ENCODE measurements around the gene BAX.

BAX gene

DNA sequence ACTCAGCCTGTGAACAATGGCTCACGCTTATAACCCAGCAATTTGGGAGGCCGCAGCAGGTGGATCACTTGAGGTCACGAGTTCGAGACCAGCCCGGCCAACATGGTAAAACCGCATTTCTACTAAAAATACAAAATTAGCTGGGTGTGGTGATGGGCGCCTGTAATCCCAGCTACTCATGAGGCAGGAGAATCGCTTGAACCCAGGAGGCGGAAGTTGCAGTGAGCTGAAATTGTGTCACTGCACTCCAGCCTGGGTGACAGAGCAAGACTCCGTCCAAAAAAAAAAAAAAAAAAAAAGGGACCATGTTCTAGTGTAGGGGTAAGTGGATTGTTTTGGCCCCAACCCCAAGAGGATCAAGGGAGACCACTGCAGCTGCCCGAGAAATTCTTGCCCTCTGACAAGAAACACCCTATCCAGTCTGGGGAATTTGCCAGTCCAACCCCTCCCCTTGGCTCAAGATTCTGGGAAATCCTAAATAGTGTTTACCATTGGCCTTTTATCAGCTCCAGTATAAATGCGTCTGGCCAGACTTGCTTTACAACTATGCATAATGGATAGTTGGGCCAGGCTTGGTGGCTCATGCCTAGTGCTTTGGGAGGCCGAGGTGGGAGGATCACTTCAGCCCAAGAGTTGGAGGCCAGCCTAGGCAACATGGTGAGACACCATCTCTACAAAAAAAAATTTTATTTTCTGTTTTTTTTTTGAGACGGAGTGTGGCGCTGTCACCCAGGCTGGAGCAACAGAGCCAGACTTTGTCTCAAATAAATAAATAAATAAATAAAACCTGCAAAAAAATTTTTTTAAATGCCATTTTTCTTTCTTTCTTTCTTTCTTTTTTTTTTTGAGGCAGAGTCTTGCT, 26.3 kb upstream of the BAX start:
- DNase-seq (ENCODE audit: low read depth in 2 of 2), result no peak

DNA sequence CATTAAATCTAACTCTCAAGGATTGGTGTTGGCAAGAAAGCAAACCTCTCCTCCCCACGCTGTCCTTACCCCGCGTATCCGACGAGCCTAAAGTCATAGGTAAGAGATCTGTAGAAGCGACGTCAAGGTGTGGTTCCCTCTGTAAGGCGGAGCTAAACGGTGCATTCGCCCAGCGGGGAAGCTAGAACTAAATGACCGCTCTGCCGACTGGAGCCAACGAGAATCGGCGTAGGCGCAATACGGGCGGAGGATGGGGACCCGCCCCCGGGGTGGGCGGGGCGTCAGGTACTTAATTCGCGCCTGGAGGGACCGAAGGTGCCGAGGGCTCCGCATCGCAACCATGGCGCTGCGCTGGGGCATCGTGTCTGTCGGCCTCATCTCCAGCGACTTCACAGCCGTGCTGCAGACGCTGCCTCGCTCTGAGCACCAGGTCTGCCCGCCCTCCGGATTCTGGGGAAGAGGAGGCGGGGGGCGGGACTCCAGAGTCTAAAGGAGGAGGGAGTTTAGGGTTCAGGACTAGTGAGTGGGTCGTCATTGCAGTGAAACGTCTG, 21.2 kb upstream of the BAX start, which contains the start of gene DHDH:
Gene DHDH, plus strand, starts transcription at position 318 of the 551 bp plus-strand sequence. Its CDS starts 23 bp downstream, at position 341.
- peak; percentile 65 to 67 for DNase-seq (ENCODE audit: low read depth in 2 of 2)

DNA sequence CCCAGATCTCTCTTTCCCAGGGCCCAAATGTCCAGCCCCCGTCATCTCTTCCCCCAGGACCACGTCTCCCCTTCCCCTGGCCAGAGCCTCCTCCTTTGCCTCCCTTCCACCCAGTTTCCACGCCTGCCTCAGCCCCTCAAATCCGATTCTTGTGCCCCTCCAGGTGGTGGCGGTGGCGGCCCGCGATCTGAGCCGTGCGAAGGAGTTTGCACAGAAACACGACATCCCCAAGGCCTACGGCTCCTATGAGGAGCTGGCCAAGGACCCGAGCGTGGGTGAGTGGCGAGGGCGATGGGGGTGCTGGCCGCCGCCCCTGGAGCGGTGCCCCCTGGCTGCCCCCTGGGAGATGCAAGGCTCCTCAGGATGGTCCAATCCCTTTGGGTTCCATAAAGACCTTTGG, 19.8 kb upstream of the BAX start:
- no peak for DNase-seq (ENCODE audit: low read depth in 2 of 2)

DNA sequence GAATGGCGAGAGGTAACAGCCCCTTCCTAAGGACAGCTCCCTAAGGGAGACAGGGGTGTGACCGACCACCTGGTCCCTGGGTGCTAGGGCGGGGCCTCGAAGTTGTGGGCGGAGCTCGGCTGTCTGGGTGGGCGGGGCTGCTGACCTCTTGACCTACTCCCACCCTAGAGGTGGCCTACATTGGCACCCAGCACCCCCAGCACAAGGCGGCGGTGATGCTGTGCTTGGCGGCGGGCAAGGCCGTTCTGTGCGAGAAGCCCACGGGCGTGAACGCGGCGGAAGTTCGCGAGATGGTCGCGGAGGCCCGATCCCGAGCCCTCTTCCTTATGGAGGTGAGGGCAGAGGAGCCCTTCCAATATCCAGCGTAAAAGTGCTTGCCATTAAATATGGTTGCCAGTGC, 18.8 kb upstream of the BAX start:
- DNase-seq (ENCODE audit: low read depth in 2 of 2), result no peak

DNA sequence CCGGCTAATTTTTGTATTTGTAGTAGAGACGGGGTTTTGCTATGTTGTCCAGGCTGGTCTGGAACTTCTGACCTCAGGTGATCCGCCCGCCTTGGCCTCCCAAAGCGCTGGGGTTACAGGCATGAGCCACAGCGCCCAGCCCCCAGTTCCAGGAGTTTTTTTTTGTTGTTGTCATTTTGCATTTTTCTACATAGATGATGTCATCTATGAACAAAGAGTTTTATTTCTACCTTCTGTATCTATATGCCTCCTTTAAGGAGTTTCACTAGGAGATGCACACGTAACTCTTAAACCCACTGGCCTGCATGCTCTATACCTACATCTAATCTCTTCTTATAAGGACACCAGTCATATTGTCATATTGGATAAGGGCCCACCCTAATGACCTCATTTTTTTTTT, 16.4 kb upstream of the BAX start:
- no peak for DNase-seq (ENCODE audit: low read depth in 2 of 2)

DNA sequence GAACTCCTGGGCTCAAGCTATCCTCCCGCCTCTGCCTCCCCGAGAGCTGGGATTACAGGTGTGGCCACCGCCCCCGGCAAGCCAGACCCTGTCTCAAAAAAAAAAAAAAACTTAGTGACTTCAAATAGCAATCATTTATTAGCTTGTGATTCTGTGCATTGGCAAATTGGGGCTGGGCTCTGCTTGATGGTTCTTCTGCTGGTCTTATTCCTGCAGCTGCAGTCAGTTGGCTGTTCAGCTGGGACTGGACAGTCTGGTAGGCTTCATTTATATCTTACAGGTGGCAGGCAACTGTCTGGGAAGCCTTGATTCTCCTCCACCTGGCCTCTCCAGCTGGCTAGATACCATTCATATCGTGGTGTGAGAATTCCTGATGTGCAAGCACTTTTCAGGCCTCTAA, 13.8 kb upstream of the BAX start:
- no peak for DNase-seq (ENCODE audit: low read depth in 2 of 2)

DNA sequence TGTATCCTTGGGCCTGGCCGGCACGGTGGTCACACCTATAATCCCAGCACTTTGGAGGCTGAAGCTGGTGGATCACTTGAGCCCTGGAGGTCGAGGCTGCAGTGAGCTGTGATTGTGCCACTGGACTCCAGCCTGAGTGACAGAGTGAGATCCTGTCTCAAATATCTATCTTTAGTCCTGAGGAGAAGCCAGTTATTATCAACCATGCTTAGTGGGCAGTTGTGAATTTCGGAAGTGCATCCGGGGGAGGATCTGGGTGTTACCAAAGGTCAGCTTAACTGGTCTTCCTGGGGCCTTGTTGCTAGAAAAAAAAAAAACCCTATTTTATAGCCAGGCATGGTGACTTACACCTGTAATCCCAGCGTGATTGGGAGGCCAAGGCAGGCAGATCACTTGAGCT, 11.6 kb upstream of the BAX start:
- no peak for DNase-seq (ENCODE audit: low read depth in 2 of 2)

DNA sequence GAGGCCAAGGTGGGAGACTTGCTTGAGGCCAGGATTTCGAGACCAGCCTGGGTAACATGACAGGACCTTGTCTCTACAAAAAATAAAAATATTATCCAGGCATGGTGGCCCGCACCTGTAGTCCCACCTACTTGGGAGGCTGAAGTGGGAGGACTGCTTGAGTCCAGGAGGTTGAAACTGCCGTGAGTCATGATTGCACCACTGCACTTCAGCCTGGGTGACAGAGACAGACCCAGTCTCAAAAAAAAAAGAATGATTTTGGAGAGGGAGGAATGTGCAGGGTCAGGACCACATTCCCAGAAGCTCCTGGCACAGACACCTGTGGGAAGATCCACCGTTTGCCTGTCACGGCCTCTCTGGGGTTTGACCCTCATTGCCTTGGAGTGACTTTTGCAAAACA, 9.3 kb upstream of the BAX start:
- DNase-seq (ENCODE audit: low read depth in 2 of 2), result no peak

DNA sequence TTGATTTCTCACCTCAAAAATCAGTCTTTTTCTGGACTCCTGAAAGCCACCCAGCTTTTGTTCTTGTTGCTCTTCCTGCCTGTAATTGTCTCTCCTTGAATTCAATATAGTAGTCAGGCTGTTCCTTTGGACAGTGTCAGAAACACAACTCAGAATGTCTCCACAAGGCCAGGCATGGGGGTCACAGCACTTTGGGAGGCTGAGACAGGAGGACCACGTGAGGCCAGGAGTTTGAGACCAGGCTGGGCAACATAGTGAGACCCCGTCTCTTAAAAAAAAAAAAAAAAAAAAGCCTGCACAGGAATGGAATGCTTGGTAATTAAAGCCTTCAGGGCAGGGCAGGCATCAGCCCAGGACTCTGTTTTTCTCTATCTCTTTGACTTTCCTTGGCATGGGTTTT, 8.9 kb upstream of the BAX start:
- DNase-seq (ENCODE audit: low read depth in 2 of 2), result no peak

DNA sequence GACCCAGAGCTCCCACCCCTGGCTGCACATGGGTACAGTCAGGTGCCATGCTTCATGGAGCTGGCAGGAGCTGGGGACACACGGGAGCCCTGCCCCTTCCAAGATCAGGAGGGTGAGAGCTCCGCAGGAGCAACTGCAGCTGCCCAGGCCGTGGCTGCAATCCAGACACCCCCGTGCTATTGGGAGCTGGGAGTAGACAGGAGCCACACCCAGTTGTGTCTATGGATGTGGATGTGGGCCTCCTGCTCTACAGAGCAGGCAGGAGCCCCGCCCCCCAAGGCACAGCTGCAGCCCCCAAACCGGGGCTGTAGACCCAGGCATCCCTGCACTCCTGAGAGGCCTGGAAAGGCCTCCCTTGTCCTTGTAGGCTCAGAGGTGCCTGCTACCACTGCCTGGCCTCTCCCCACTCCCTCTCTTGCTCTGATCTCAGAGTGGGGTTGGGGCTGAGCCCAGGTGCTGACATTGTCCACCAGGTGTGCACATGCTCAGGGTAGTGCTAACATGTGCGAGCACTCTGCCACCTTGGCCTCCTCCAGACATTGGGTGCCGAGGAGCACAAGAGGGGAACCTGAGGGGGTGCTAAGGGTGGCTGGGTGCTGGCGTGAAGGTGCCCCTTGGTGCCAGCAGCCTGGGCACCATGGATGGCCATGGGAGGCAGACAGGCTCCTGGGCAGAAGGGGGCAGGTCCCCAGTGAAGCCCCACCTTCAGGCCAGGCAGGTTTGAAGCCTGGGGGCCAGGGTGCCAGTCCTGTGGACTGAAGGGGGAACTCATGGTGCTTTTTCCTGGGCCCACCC, 8.0 kb upstream of the BAX start:
- DNase-seq (ENCODE audit: low read depth in 2 of 2), result no peak

DNA sequence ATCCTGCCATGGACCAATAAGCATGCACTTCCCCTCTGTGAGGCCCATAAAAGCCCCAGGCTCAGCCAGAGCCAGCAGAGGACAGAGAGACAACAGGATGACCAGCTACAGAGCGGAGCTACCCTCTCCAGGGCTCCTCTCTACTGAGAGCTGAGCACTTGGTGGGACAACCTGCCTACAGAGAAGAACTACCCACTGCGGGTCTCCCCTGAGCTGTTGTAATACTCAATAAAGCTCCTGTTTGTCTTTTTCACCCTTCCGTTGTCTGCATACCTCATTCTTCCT, 7.5 kb upstream of the BAX start:
- DNase-seq (ENCODE audit: low read depth in 2 of 2), result no peak

DNA sequence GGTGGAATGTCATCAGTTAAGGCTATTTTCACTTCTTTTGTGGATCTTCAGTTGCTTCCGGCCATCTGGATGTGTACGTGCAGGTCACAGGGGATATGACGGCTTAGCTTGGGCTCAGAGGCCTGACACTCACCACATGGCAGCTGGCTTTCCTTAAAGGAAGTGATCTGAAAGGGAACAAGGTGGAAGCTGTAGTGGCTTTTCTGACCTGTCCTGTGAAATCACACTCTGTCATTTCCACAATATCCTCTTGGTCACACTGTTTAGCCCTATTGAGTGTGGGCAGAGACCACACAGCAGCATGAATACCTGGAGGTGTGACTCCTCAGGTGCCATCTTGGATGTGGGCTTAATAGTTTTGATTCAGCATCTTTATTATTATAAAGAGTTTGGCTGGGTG, 4.5 kb upstream of the BAX start:
- no peak for DNase-seq (ENCODE audit: low read depth in 2 of 2)

DNA sequence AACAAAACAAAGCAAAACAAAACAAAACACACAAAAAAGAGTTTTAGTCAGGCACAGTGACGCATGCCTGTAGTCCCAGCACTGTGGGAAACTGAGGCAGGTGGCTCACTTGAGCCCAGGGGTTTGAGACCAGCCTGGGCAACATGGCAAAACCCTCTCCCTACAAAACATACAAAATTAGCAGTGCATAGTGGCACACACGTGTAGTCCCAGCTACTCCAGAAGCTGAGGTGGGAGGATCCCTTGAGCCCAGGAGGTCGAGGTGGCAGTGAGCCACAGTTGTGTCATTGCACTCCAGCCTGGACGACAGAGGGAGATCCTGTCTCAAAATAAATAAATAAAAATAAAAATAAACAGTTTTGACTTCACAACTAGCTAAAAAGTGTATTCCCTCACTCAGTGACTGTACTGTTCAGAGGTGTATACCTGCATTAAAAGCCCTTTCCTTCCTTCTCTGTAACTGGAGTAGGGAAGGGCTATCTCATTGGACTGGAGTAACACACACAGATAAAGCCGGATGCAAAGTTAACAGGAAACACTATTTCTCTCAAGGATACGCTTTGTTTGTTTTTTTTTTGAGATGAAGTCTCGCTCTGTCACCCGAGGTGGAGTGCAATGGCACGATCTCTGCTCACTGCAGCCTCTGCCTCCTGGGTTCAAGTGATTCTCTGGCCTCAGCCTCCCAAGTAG, 3.7 kb upstream of the BAX start:
- DNase-seq (ENCODE audit: low read depth in 2 of 2), result no peak

DNA sequence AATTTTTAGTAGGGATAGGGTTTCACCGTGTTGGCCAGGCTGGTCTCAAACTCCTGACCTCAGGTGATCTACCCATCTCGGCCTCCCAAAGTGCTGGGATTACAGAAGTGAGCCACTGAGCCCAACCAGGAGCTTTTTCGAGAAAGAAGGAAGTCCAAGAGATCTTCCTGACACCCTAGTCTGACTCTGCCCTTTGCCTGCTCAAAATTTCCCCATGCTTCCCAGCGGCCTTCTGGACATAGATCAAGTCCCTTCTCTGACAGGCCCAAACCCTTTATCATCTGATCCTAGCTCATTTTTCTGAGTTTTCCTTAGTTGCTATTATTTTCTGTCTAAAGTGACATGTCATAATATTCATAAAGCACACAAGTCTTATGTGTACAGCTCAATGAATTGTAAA, 1.5 kb upstream of the BAX start:
- no peak for DNase-seq (ENCODE audit: low read depth in 2 of 2)

DNA sequence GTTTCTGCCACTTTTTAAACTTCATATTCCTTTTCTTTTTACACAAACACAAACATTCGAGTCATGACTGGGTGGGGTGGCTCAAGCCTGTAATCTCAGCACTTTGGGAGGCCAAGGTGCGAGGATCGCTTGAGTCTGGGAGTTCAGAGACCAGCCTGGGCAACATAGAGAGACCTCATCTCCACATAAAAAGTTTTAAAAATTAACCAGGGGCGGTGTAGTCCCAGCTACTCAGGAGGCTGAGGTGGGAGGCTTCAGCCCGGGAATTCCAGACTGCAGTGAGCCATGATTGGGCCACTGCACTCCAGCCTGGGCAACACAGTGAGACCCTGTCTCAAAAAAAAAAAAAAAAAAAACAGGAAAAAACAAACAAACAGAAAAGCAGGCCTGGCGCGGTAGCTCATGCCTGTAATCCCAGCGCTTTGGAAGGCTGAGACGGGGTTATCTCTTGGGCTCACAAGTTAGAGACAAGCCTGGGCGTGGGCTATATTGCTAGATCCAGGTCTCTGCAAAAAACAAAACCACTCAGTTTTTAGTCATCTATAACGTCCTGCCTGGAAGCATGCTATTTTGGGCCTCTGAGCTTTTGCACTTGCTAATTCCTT, 583 bp upstream of the BAX start:
- no peak for DNase-seq (ENCODE audit: low read depth in 2 of 2)

DNA sequence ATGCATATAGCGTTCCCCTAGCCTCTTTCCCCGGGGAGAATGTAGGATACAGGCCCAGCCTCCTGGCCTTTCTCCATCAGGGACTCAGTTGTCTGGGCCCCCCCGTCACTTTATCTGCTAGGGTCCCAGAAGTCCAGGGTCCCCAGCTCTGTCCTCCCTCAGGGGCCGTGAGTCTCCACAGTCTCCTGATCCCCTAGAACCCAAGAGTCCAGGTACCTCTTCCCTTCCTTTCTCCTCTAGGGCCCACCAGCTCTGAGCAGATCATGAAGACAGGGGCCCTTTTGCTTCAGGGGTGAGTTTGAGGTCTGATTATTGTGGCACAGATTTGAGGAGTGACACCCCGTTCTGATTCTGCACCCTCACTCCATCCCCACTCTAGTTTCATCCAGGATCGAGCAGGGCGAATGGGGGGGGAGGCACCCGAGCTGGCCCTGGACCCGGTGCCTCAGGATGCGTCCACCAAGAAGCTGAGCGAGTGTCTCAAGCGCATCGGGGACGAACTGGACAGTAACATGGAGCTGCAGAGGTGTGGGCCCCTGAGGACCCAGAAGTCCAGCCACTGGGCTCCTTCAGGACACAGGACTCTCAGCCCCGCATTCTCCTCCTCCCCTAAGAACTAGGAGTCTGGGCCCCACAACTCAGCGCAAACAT, 758 bp downstream of the BAX start:
- DNase-seq (ENCODE audit: low read depth in 2 of 2), result no peak

DNA sequence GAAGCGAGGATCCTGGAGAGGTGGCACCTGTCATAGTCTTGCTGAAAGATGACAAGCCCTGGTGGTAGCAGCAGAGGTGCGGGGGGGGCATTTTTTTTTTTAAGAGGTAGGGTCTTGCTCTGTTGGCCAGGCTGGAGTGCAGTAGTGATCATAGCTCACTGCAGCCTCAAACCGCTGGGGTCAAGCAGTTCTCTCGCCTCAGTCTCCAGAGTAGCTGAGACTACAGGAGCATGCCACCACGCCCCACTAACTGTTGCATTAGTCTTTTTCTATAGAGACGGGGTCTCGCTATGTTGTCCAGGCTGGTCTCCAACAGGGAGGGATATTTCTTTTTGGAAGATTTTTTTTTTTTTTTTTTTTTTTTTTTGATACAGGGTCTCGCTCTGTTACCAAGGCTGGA, 3.3 kb downstream of the BAX start:
- no peak for DNase-seq (ENCODE audit: low read depth in 2 of 2)

DNA sequence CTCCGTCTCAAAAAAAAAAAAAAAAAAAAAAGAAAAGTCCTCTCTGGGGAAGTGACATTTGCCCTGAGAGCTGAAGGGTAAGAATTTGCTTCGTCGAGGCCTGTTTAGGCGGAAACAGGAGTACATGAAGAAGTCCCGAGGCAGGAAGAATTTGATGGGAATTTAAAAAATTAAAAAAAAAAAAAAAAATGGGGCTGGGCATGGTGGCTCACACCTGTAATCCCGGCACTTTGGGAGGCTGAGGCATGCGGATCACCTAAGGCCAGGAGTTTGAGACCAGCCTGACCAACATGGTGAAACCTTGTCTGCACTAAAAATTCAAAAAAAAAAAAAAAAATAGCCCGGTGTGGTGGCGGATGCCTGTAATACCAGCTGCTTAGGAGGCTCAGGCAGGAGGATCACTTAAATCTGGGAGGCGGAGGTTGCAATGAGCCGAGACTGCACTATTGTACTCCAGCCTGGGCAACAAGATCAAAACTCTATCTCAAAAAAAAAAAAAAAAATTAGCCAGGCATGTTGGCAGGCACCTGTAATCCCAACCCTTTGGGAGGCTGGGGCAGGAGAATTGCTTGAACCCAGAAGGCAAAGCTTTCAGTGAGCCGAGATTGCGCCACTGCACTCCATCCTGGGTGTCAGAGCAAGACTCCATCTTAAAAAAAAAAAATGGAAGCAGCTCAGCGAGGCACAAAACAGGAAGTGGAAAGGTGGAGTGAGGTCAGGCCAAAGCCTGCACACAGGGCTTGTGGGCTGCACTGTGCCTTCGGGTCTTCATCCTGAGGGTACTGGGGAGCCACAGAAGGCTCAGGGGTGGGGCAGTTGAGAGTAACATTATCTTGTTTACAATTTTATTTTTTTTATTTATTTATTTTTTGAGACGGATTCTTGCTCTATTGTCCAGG, 4.9 kb downstream of the BAX start:
- no peak for DNase-seq (ENCODE audit: low read depth in 2 of 2)

DNA sequence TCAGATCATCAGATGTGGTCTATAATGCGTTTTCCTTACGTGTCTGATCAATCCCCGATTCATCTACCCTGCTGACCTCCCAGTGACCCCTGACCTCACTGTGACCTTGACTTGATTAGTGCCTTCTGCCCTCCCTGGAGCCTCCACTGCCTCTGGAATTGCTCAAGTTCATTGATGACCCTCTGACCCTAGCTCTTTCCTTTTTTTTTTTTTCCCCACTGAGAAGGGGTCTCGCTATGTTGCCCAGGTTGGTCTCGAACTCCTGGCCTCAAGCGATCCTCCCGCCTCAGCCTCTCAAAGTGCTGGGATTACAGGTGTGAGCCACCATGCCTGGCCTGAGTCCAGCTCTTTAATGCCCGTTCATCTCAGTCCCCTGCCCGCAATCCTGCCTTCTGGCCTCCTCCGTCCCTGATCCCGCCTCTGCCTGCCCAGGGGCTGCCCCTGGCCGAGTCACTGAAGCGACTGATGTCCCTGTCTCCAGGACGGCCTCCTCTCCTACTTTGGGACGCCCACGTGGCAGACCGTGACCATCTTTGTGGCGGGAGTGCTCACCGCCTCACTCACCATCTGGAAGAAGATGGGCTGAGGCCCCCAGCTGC, 6.5 kb downstream of the BAX start:
- no peak for DNase-seq (ENCODE audit: low read depth in 2 of 2)

DNA sequence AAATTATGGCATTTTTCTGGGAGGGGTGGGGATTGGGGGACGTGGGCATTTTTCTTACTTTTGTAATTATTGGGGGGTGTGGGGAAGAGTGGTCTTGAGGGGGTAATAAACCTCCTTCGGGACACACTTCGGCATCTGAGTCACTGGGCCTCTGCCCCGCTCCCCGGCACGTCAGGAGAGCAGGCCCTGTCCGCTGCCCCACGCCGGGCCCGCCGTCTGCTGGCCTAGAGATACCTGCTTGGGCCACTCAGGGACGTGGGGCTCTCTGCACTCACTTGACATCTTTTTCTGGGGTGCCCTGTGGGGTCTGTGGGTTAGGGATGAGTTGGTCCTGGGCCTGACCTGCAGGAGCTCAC, 7.0 kb downstream of the BAX start:
- DNase-seq (ENCODE audit: low read depth in 2 of 2), result no peak

All from stimulated activated CD8-positive, alpha-beta memory T cell treated with anti-CD3 and anti-CD28 coated beads, Interleukin-7, amount 100 ng/mL, for 1 hour (primary cell).